ENCODE data around the gene KPNA4.
"Not testable (repeated sequence)": the region's sequence is repeated elsewhere in the genome, so short reads cannot be mapped to it uniquely, and the experiment has no call there.

Gene KPNA4

DNA sequence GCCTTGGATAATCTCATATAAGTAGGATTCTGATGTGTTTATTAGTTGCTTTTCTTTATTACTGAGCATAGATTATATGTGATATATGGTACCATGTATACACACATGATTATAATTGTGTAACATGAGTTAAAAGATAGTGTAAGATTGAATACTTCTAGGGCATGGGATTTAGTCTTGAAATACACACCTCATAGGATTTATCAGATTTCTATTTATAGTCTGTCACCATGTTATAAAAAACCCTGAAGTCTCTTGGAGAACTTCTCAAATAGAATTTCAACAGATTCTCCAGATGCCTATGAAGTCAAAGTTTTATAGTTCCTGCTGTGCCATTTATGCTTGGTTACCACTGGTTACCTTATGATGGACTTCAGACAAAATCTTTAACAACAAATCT, 11.2 kb upstream of the KPNA4 start:
- DNase-seq (ENCODE audit: extremely low spot score): no peak
- TF ChIP-seq, protein P1, sequence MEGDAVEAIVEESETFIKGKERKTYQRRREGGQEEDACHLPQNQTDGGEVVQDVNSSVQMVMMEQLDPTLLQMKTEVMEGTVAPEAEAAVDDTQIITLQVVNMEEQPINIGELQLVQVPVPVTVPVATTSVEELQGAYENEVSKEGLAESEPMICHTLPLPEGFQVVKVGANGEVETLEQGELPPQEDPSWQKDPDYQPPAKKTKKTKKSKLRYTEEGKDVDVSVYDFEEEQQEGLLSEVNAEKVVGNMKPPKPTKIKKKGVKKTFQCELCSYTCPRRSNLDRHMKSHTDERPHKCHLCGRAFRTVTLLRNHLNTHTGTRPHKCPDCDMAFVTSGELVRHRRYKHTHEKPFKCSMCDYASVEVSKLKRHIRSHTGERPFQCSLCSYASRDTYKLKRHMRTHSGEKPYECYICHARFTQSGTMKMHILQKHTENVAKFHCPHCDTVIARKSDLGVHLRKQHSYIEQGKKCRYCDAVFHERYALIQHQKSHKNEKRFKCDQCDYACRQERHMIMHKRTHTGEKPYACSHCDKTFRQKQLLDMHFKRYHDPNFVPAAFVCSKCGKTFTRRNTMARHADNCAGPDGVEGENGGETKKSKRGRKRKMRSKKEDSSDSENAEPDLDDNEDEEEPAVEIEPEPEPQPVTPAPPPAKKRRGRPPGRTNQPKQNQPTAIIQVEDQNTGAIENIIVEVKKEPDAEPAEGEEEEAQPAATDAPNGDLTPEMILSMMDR (IDR thresholded peaks at IDR 0.05; ENCODE audit: control extremely low read depth, extremely low read depth, low read depth, missing control alignments): no peak
- ChIA-PET CTCF (no interaction called here), POLR2A (no interaction called here)

DNA sequence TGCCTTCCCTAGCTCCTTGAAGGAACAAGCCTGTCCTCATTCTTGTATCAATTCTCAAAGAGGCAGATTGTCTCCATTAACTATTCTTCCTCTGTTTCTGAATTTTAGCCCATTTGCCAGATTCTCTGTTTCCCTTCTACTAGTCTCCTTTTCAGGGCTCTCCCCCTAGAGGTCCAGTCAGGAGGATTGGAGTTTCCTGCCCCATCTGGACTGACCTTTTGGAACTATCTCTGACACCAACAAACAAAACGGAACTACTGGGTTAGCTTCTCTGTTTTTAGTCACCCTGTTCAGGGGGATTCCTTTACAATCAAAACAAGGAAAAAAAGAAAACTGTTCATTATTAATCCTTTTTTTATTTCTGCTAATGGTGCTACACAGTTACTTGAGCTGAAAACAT, 10.2 kb upstream of the KPNA4 start:
- ChIA-PET POLR2A (no interaction called here), CTCF (interaction anchor here (0.8 kb wide), 1 partner anchor 29 kb away, joined by 4 read pairs; no protein-coding TSS in a partner anchor)
- DNase-seq (ENCODE audit: extremely low spot score): no peak
- TF ChIP-seq, protein P1 (IDR thresholded peaks at IDR 0.05; ENCODE audit: control extremely low read depth, extremely low read depth, low read depth, missing control alignments): no peak

DNA sequence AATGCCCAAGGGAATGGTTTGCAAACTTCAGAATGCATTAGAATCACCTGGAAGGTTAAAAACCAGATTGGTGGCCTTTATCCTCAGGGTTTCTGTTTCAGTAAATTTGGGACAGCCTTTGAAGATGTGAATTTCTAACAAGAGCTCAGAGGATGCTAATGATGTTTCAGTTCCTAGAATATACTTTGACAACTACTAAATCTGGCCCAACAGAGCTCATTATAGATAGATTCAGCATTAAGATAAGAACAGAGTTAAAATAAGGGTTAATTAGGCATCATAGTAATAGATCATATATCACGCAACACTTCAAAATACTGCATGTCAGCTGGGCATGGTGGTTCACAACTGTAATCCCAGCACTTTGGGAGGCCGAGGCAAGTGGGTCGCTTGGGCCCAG, 9.3 kb upstream of the KPNA4 start:
- CTCF ChIA-PET: no interaction called here
- POLR2A ChIA-PET: interaction anchor here (0.8 kb wide), 1 partner anchor 15 kb away, joined by 4 read pairs; no protein-coding TSS in a partner anchor
- TF ChIP-seq, protein P1 (IDR thresholded peaks at IDR 0.05; ENCODE audit: control extremely low read depth, extremely low read depth, low read depth, missing control alignments): no peak
- no peak for DNase-seq (ENCODE audit: extremely low spot score)

DNA sequence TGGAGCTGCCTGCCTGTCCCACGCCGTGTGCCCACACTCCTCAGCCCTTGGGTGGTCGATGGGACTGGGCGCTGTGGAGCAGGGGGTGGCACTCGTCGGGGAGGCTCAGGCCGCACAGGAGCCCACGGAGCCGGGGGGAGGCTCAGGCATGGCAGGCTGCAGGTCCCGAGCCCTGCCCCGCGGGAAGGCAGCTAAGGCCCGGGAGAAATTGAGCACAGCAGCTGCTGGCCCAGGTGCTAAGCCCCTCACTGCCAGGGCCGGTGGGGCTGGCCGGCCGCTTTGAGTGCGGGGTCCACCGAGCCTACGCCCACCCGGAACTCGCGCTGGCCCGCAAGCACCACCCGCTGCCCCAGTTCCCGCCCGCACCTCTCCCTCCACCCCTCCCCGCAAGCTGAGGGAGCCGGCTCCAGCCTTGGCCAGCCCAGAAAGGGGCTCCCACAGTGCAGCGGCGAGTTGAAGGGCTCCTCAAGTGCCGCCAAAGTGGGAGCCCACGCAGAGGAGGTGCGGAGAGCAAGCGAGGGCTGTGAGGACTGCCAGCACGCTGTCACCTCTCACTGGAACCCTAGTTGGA, 8.7 kb upstream of the KPNA4 start:
- ChIA-PET CTCF (interaction anchor here (1.0 kb wide), 1 partner anchor 10 kb away, joined by 3 read pairs; no protein-coding TSS in a partner anchor), POLR2A (interaction anchor here (0.8 kb wide), 1 partner anchor 15 kb away, joined by 4 read pairs; no protein-coding TSS in a partner anchor)
- not testable (repeated sequence) for DNase-seq (ENCODE audit: extremely low spot score)

DNA sequence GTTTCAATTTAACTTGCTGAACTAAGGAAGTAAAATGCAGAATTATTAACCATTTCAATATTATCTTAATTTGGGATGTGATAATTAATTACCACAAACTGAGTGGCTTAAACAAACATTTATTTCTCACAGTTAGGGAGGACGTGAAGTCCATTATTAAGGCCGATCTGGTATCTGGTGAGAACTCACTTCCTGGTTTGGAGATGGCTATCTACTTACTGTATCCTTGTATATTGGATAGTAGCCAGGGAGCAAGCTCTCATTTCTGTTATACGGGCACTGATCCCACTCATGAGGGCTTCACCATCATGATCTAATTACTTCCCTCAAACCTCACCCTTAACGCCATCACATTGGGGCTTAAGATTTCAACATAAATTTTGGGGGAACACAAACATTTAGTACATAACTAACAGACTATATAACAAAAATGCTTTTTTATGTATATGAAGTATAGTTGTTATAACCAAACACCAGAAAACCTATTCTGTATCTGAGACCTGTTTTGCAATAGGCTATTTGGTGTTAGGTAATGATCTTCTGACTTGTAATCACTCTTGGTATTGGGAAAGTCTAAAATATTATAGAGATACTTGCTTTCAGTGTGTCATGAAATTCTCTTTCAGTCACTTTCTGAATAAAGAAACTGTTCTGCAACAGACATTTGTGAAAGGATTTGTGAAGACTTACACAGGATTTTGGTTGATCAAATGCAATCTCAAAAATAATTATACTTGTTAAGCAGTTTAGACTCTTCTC, 4.7 kb upstream of the KPNA4 start:
- ChIA-PET CTCF (no interaction called here), POLR2A (no interaction called here)
- TF ChIP-seq, protein P1 (IDR thresholded peaks at IDR 0.05; ENCODE audit: control extremely low read depth, extremely low read depth, low read depth, missing control alignments): no peak
- no peak for DNase-seq (ENCODE audit: extremely low spot score)

DNA sequence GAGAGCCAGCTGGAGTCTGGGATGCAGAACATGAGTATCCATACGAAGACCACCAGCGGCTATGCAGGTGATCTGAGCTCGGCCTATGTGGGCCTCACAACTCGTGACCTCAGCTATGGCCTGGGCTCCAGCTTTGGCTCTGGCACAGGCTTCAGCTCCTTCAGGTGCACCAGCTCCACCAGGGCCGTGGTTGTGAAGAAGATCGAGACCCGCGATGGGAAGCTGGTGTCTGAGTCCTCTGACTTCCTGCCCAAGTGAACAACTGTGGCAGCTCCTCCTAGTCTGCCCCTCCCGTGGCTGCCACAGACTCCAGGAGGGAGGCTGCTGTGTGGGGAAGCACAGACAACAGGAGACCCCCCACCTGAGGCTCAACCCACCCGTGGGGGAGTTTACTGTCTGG, 3.6 kb upstream of the KPNA4 start:
- no peak for DNase-seq (ENCODE audit: extremely low spot score)
- CTCF ChIA-PET: interaction anchor here (0.8 to 1.5 kb wide), 3 partner anchors 14 to 82 kb away, joined by 3 read pairs; no protein-coding TSS in a partner anchor
- TF ChIP-seq, protein P1 (IDR thresholded peaks at IDR 0.05; ENCODE audit: control extremely low read depth, extremely low read depth, low read depth, missing control alignments): no peak
- POLR2A ChIA-PET: no interaction called here

DNA sequence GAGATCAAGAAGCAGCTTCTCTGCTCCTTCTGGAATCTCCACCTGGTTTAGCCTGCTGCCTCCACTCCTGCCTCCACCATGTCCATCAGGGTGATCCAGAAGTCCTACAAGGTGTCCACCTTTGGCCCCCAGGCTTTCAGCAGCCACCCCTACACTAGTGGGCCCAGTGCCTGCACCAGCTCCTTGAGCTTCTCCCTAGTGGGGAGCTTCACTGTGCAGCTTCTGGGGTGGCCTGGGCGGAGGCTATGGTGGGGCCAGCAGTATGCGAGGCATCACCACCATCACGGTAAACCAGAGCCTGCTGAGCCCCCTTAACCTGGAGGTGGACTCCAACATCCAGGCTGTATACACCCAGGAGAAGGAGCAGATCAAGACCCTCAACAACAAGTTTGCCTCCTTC, 2.4 kb upstream of the KPNA4 start:
- no peak for DNase-seq (ENCODE audit: extremely low spot score)
- TF ChIP-seq, protein P1 (IDR thresholded peaks at IDR 0.05; ENCODE audit: control extremely low read depth, extremely low read depth, low read depth, missing control alignments): no peak
- ChIA-PET POLR2A (no interaction called here), CTCF (interaction anchor here (1.0 to 1.5 kb wide), 2 partner anchors 13 to 141 kb away, joined by 3 read pairs; no protein-coding TSS in a partner anchor)

Measured in GM10248 (cell line).